HL-60 (cell line): ENCODE measurements around the gene ZKSCAN4.

Experiments
- DNase-seq, 2 experiments: peaks; one replicate each; pipeline ENCODE4 v3.0.0-alpha.2; 2010 to 2020; ENCODE audit warnings: low read depth in 1 of 2, low spot score in 1 of 2
- H3K27ac ChIP-seq: fragments of 250-450 bp; sonication (Bioruptor Pico); replicated peaks from 2 replicates; pipeline ENCODE4 v1.5.1; 2020; ENCODE audit warnings: mild to moderate bottlenecking, moderate library complexity
- H3K27me3 ChIP-seq: fragments of 250-450 bp; sonication (Bioruptor Pico); 2 replicates; pipeline ENCODE4 v1.5.1; 2021; ENCODE audit warnings: mild to moderate bottlenecking, moderate library complexity; ENCODE audit not compliant: insufficient read depth, poor library complexity, severe bottlenecking
- H3K4me3 ChIP-seq: replicated peaks from 2 replicates; pipeline ENCODE4 v1.5.1; 2011; ENCODE audit warnings: mild to moderate bottlenecking, control low read depth, low read length; ENCODE audit not compliant: insufficient read depth
- GABPA ChIP-seq: IDR thresholded peaks from 2 replicates; pipeline ENCODE4 v1.6.1; 2012; ENCODE audit warnings: low read depth
- POLR2AphosphoS5 ChIP-seq: IDR thresholded peaks from 2 replicates; pipeline ENCODE4 v1.6.1; 2012; ENCODE audit warnings: low read depth
- SPI1 ChIP-seq: IDR thresholded peaks from 2 replicates; pipeline ENCODE4 v1.6.1; 2012; ENCODE audit warnings: low read depth, mild to moderate bottlenecking, borderline replicate concordance
- TF ChIP-seq, protein P1 (sequence below): IDR thresholded peaks from one replicate; pipeline ENCODE4 v1.5.1; 2011; ENCODE audit warnings: low read length, control low read depth, inconsistent platforms; ENCODE audit not compliant: insufficient read depth
- TF ChIP-seq, protein P2 (sequence below): IDR thresholded peaks from 2 replicates; pipeline ENCODE4 v1.6.1; 2012; ENCODE audit warnings: low read depth; ENCODE audit not compliant: insufficient replicate concordance

The ZKSCAN4 gene

DNA sequence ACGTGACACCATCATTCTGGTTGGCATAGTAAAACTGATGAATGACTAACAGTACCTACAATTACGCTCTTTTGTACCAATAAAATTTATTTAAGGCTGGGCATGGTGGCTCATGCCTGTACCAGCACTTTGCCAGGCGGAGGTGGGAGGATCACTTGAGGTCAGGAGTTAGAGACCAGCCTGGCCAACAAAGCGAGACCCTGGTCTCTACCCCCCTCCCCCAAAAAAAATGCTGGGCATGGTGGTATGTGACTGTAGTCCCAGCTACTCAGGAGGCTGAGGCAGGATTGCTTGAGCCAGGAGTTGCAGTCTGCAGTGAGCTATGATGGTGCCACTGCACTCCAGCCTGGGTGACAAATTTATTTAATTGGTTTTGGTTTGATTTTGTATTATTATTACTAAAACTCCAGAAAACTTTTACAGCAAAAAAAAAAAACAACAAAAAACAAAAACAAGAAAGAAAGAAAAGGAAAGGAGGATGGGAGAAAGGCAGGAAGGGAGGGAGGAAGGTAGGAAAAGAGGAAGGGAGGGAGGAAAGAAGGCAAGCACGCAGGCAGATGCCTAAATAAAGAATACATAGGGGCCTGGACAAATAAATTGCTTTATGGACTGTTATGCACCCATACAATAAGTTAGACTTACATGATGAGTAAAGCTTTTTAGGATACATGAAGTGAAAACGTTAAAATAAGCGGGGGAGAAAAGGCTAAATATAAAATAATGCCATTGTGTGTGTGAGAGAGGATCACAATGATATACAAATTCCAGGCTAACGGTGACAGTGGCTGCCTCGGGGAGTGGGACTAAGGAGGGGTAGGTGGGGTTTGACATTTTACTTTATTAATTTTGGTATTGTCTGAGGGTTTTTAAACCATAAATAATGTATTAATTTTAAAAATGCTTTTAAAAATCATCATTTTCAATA, 27.7 kb downstream of the ZKSCAN4 start:
- Histone ChIP-seq H3K4me3 (peak overlapping the region; percentile 70), H3K27ac (peak overlapping the region; percentile 70), H3K27me3 (no peaks in the 10 kb centered on the region)
- TF ChIP-seq POLR2AphosphoS5 (no peak), SPI1 (peak; percentile 37; the same call in 1 of the 2 replicates), GABPA (no peak)
- TF ChIP-seq, protein P1, sequence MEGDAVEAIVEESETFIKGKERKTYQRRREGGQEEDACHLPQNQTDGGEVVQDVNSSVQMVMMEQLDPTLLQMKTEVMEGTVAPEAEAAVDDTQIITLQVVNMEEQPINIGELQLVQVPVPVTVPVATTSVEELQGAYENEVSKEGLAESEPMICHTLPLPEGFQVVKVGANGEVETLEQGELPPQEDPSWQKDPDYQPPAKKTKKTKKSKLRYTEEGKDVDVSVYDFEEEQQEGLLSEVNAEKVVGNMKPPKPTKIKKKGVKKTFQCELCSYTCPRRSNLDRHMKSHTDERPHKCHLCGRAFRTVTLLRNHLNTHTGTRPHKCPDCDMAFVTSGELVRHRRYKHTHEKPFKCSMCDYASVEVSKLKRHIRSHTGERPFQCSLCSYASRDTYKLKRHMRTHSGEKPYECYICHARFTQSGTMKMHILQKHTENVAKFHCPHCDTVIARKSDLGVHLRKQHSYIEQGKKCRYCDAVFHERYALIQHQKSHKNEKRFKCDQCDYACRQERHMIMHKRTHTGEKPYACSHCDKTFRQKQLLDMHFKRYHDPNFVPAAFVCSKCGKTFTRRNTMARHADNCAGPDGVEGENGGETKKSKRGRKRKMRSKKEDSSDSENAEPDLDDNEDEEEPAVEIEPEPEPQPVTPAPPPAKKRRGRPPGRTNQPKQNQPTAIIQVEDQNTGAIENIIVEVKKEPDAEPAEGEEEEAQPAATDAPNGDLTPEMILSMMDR, result no peak
- TF ChIP-seq, protein P2, sequence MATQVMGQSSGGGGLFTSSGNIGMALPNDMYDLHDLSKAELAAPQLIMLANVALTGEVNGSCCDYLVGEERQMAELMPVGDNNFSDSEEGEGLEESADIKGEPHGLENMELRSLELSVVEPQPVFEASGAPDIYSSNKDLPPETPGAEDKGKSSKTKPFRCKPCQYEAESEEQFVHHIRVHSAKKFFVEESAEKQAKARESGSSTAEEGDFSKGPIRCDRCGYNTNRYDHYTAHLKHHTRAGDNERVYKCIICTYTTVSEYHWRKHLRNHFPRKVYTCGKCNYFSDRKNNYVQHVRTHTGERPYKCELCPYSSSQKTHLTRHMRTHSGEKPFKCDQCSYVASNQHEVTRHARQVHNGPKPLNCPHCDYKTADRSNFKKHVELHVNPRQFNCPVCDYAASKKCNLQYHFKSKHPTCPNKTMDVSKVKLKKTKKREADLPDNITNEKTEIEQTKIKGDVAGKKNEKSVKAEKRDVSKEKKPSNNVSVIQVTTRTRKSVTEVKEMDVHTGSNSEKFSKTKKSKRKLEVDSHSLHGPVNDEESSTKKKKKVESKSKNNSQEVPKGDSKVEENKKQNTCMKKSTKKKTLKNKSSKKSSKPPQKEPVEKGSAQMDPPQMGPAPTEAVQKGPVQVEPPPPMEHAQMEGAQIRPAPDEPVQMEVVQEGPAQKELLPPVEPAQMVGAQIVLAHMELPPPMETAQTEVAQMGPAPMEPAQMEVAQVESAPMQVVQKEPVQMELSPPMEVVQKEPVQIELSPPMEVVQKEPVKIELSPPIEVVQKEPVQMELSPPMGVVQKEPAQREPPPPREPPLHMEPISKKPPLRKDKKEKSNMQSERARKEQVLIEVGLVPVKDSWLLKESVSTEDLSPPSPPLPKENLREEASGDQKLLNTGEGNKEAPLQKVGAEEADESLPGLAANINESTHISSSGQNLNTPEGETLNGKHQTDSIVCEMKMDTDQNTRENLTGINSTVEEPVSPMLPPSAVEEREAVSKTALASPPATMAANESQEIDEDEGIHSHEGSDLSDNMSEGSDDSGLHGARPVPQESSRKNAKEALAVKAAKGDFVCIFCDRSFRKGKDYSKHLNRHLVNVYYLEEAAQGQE, result no peak
- DNase-seq, result no peak

DNA sequence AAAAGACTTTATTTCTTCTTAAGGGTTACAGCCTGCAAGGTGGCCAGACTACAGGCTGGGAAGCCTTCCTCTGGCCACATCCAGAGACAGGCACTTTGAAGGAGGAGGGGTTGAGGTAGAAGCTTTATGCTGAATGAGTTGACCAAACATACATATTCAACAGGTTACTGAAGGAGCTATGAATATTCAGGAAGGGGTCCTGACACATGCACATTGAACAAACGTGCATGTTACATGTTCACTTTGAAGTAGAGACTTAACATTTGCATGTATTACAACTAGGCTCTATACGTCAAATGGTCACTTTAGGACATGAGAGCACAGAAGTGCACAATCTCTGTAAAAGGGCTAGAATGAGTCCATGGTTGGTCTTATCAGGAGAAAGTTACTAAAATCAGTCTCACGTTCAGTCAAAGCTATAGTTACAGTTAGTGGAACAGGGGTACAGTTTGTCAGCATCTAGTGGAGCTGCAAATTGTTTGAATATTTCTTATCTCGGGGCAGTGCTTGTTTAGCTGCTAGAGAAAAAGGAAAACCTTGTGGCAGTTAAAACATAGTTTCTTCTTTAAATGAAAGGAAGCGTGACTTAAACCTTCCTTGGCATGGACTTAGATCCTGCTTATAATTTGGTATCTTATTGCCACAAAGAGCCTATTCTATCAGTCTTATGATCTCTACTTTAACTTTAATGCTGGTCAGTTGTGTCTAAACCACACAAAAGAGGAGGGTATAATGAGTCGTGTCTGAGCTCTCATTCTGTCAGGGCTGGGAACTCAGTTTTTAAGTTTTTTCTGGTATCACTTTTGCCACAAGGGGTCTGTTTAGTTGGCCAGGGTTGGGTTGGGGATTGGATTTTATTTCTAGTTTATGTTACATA, 31.6 kb downstream of the ZKSCAN4 start:
- TF ChIP-seq, protein P1, result no peak
- TF ChIP-seq POLR2AphosphoS5 (no peak), SPI1 (no peak)
- TF ChIP-seq, protein P2, result no peak
- no peak for DNase-seq
- Histone ChIP-seq H3K4me3 (no peak overlapping the region), H3K27ac (no peak overlapping the region), H3K27me3 (no peaks in the 10 kb centered on the region)

DNA sequence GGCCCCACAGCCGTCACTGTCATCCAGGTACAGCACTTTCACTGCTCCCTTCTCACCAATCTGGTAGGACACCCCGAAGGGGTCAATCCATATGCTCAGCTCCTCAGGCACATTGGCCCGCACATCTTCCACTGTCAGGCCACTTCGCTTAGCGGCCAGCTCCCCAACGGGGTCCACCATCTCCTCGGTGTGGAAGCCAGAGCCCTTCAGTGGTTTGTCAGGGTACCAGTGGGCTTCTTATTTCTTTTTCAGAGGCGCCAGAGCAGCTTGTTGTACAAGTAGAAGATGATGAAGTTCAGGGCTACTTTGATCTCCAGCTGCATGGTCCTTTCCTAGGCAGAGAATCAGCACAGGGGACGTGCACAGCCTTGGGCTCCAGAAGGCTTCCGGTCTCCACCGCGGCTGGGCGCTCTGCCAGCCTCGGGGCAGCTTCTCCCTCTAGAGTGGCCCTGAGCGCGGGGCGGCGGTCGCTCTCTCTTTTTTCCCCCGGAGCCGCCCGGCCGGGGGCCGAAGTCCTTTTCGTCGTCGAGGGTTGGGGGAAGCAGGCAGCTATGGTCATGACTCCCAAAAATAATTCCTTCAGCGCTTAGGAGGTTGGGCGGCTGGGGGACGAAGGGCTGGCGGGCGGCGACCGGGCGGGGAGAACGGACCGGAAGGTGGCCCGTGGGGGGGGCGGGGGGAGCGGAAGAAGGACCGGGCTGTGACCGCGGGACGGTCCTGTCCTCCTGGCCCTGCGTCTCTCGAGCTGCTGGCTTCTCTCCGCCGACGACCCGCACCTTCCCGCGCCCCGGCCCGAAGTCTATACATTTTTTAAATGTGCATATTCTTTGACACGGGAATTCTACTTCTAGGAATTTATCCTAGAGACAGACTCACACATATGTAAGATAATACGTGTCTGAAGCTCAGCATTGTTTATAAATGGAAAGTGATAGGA, 33.5 kb downstream of the ZKSCAN4 start:
- TF ChIP-seq, protein P1, result no peak
- TF ChIP-seq, protein P2, result no peak
- peak; percentile 66; the same call in 1 of the 2 replicates for TF ChIP-seq GABPA
- TF ChIP-seq POLR2AphosphoS5, result peak; percentile 57; the same call in 1 of the 2 replicates
- no peak for TF ChIP-seq SPI1
- H3K27ac ChIP-seq, result peak overlapping the region; percentile 62
- peak; percentile 45 to 69 for DNase-seq
- H3K27me3 ChIP-seq, result no peaks in the 10 kb centered on the region
- peak overlapping the region; percentile 48 for H3K4me3 ChIP-seq
